Psoas muscle (tissue), 8 donors: ENCODE results near the gene CHRNB2. TPM values are rescaled to one million over a fixed set of nuclear protein-coding genes. Genes with fewer than 3 reads are reported as not detected.

Experiments
- ATAC-seq, 4 donors: fragments of 200-7000 bp; cut with Tn5 transposase; one replicate each; pipeline ENCODE4 v1.9.1; 2020; ENCODE audit warnings: moderate library complexity in 3 of 4, mild to moderate bottlenecking in 2 of 4
- DNase-seq, 2 donors: peaks; one replicate each; pipeline ENCODE4 v3.0.0-alpha.2; 2020
- H3K27ac ChIP-seq: fragments of 200-600 bp; one replicate; pipeline ENCODE4 v1.8.0; 2022
- H3K27me3 ChIP-seq, 3 donors: fragments of 200-600 bp in 1 of 3; one replicate each; pipeline versions ENCODE4 v1.6.1 to v1.8.0; 2013 to 2022; ENCODE audit warnings: low read length in 2 of 3, mild to moderate bottlenecking in 2 of 3, moderate library complexity in 1 of 3; ENCODE audit not compliant: insufficient read depth in 3 of 3
- H3K36me3 ChIP-seq, 2 donors: fragments of 200-600 bp in 1 of 2; one replicate each; pipeline versions ENCODE4 v1.6.1 to v1.8.0; 2013 to 2022; ENCODE audit warnings: low read depth in 1 of 2, mild to moderate bottlenecking in 1 of 2, moderate library complexity in 1 of 2; ENCODE audit not compliant: insufficient read depth in 1 of 2
- H3K4me1 ChIP-seq: fragments of 200-600 bp; one replicate; pipeline ENCODE4 v1.8.0; 2022
- H3K4me3 ChIP-seq: fragments of 200-600 bp; one replicate; pipeline ENCODE4 v1.8.0; 2022; ENCODE audit warnings: mild to moderate bottlenecking
- H3K9me3 ChIP-seq: fragments of 200-600 bp; one replicate; pipeline ENCODE4 v1.8.0; 2022
- CTCF ChIP-seq: fragments of 200-600 bp; IDR thresholded peaks from one replicate; pipeline ENCODE4 v1.8.0; 2022; ENCODE audit warnings: antibody characterized with exemption
- WGBS, 3 donors: extraction: QIAGEN DNeasy Blood & Tissue Kit; methylation state at CpG; one replicate each; pipeline versions ENCODE4 v1.1.6 to v1.1.7; 2013; 5-methylcytosine and 5-hydroxymethylcytosine counted together
- intact Hi-C, 2 donors: fragments of 100-400 bp; cut with DNase I; formaldehyde crosslinking; loops; one replicate each; pipeline versions ENCODE4 v1.11.0 to v1.14.2; 2022
- polyA plus RNA-seq, 3 donors: library from polyadenylated mRNA; stranded (reverse); fragments of 200-250 nt; gene quantifications; one replicate each; pipeline ENCODE4 v1.2.3, GENCODE V29; 2013
- total RNA-seq, 4 donors: library from RNA; stranded (reverse); fragmentation: NEBNext Ultra II Directional in 2 of 4; extraction: Animal tissue kit (Norgen Biotek cat#: 25700) in 2 of 4; gene quantifications; one replicate each; pipeline versions ENCODE4 v1.2.1 to v1.2.4, GENCODE V29; 2021 to 2023
- donor health status: healthy with polysubstance abuse.
- donor health status: DM: no; HTN: no; CAD: no; lungs with moderate emphysema.
- donor health status: Bipolar disorder and iron deficiency.
- donor health status: healthy.
- donor health status: DM: yes; HTN: yes; CAD: no.
- donor health status: DM: no; HTN: no; CAD: no.
- donor health status: DM: no; HTN: no; CAD: no.
- donor health status: DM: yes; HTN: yes; CAD: no.

Gene CHRNB2
- total and polyA plus RNA-seq, 7 donors: 0.01 to 0.08 TPM; not detected in 5

DNA sequence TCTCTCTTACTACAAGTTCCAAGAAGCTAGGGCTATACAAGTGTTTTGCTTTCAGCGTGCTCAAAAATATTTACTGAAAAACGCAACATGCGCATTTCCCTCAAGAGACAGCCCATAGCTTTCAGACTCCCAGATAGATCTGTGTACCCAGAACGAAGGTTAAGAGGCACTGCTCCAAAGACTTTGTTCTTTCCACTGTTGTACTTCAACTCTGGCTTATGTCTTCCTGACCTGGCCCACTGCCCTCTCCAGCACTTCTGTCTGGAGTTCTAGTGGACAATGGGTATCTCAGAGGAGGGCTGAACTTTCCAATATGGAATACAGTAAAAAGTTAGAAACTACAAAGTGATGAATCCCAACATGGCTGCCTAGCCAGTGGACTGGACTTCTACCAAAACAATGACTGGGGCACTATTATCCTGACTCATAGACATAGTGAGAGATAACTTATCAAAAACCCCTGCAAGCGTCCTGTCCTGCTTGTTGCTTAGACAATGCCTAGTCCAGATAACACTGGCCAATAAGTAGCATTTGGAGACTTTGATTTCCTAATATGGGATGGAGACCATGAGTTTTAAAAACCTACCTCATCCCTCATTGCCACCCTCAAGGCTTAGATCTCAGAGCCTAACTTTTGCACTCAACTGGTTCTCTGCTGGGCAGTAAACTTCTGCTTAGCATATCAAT, 49.2 kb downstream of the CHRNB2 start:
- intact Hi-C loops: no loop called here
- Histone ChIP-seq H3K36me3 (no peaks in the 10 kb centered on the region), H3K9me3 (no peaks in the 10 kb centered on the region), H3K27me3 (no peaks in the 10 kb centered on the region), H3K4me1 (no peaks in the 10 kb centered on the region), H3K27ac (no peak overlapping the region), H3K4me3 (no peak overlapping the region)
- ATAC-seq (no peak), DNase-seq (no peak)
- no peak for TF ChIP-seq CTCF
- 83 to 87% (median 83%) methylated on average over 5 of the region's 5 CpGs for WGBS, 3 donors

- H3K4me3 ChIP-seq: no peak overlapping the region
- whole genome bisulfite sequencing, 3 donors: 92 to 95% (median 93%) methylated on average over 5 of the region's 5 CpGs
- H3K27me3 ChIP-seq: no peaks in the 10 kb centered on the region
- no peaks in the 10 kb centered on the region for H3K4me1 ChIP-seq
- no peaks in the 10 kb centered on the region for H3K36me3 ChIP-seq
- TF ChIP-seq CTCF: no peak
- intact Hi-C loops: no loop called here
- DNase-seq (no peak), ATAC-seq (no peak)
- no peak overlapping the region for H3K27ac ChIP-seq
- H3K9me3 ChIP-seq: no peaks in the 10 kb centered on the region
Observed at GRCh38 chr1:154619181-154619948, 51.8 kb downstream of the CHRNB2 start.

GRCh38 chr1:154620751-154621150, 53.2 kb downstream of the CHRNB2 start:
- intact Hi-C loops: no loop called here
- H3K27me3 ChIP-seq: no peaks in the 10 kb centered on the region
- ATAC-seq (no peak), DNase-seq (no peak)
- WGBS, 3 donors: 60 to 67% (median 61%) methylated on average over 3 of the region's 3 CpGs
- H3K9me3 ChIP-seq: no peaks in the 10 kb centered on the region
- no peaks in the 10 kb centered on the region for H3K36me3 ChIP-seq
- H3K4me1 ChIP-seq: no peaks in the 10 kb centered on the region
- no peak overlapping the region for H3K4me3 ChIP-seq
- H3K27ac ChIP-seq: no peak overlapping the region
- TF ChIP-seq CTCF: no peak

GRCh38 chr1:154621875-154622274, 54.3 kb downstream of the CHRNB2 start:
- TF ChIP-seq CTCF: no peak
- H3K36me3 ChIP-seq: no peaks in the 10 kb centered on the region
- ATAC-seq (no peak), DNase-seq (no peak)
- no peaks in the 10 kb centered on the region for H3K27me3 ChIP-seq
- intact Hi-C loops: no loop called here
- H3K9me3 ChIP-seq: no peaks in the 10 kb centered on the region
- 72 to 86% (median 74%) methylated on average over 5 of the region's 5 CpGs for WGBS, 3 donors
- no peak overlapping the region for H3K27ac ChIP-seq
- H3K4me3 ChIP-seq: no peak overlapping the region
- H3K4me1 ChIP-seq: peaks cover 7% of the 10 kb centered on the region
